ENCODE measurements around the gene KIAA2012.
"Not testable (repeated sequence)": the region's sequence is repeated elsewhere in the genome, so short reads cannot be mapped to it uniquely, and the experiment has no call there.

The KIAA2012 gene

DNA sequence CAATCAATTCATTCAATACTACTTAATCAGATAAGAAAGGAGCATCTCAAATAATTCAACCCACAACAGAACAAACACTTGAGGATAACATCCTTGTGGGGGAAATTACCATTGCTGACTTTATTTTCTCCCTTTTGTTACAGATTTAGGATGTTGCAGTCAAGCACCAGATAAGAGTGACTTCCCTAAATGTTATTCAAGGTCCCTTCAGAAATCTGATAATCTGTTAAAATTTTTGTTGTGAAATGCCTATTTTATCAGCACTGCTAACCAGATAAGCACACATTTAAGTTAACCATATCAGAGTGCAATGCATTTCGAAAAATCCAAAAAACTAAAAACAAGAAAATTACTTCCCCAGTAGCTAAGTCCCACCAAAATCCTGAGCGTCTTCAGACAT is 131.8 kb downstream of the KIAA2012 start:
- DNase-seq: no peak

DNA sequence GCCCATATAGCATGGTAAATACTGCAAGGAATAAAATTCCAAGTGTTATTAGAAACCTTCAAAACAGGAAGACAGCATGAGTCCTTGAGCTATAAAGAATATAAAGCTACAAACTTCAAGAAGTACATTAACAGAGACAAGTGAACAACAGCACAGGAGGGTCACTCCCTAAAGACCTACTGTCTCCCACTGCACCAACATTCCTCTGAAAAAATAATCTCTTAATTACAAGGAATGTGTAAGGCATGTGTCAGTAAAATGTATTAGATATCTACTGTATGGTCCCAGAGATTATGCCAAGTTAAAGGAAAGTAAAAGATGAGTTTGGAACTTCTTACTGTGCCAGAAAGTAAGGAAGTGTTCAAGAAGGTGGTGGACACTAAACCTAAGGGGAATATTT is 135.5 kb downstream of the KIAA2012 start:
- DNase-seq: no peak

DNA sequence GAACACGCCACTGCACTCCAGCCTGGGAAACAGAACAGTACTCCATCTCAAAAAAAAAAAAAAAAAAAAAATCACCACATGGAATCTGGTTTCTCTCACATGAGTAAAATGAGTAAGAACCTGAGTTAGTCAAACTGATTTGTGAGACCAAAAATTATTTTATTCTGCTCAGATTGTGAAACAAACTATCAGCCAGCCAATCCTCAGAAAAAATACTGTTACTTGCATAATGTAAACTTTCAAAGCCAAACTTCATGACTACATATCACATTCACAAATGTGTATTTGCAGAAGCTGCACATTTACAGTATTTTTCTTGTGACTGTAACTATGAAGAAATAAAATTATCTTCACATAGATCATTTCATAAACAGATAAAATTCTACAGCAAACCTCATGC is 142.1 kb downstream of the KIAA2012 start:
- no peak for DNase-seq

DNA sequence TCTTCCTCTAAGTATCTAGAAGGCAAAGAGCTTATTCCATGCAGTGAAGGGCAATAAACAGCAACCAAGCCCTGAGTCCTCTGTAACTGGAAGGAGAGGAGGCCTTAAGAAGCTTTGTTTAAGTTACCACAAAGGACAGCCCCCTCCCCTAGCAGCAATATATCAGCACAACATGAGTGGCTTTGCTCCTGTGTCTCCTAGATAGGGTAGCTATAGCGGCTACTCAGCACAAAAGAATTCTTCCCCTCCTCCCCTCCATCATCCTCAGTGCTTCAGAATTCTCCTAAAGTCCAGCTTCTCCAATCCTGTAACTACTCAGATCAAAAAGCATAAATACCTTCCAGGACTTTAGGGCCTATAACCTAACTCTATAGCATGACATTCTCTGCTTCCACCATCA is 148.8 kb downstream of the KIAA2012 start:
- no peak for DNase-seq

DNA sequence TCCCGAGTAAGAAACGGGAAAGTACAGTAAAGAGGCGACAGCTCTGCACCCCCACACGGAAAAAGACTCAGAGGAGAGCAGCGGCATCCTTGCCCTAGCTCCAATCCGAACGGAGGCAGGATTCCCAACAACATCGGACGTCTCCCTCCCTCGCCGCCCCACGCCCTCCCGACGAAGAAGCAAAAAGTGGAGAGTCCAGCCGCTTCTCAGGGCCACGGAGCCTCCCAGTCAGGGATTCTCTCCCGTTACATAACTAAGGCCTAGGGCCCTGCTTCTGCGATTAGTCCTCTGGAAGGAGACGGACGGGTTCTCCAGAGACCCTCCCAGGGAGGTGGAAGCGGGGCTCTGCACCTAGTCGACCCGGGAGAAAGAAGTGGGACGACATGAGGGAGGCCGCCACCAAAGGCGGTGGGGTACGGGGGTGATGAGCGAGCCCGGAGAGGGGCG is 164.8 kb downstream of the KIAA2012 start:
- no peak for DNase-seq

DNA sequence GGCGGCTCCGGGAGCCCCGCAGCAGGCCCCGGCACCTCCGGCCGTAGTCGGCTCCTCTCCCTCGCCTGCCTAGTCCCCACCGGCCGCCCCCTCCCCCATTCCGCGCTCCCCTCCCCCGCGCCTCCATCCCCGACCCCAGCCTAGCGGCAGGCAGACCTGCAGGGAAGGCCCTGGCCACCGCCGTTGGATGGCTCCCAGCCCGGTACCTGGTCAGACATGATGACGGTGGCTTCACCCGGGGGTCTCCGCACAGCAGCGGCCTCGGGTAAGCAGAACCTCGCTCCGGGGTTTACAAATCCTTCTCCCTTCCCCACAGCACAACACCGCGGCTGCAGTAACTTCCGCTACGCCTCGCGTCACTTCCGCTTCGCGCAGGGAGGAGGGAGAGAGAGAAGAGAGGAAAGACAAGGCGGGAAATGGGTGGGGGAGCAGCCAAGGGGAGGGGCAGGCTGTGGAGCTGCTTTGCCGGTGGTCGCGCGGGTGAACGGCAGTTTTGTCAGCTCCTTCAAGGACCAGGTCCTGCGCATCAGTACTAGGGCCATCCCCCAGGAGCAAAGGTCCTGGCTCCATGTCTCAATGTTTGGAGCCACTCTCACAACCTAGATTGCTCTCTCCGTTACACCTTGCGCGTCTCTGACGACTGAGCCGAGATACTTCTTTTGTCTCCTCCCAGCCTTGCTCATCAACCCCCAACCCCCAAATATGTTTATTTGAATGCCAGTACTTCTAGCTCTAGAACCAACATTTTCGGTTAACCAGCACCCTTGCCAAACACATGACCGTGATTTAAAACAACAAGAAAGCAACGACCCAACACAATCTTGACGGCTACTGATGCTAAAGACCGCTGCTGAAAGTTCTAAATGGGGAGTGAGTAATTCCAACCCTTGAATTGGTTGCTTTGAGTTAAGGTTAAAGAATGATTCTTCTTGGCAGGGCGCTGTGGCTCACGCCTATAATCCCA is 165.5 kb downstream of the KIAA2012 start, which contains the start of gene SUMO1:
Gene SUMO1 (minus strand): TSS at position 364 of the 964 bp plus-strand sequence. CDS start 146 bp downstream, at position 218.
- DNase-seq: peak; percentile 31

DNA sequence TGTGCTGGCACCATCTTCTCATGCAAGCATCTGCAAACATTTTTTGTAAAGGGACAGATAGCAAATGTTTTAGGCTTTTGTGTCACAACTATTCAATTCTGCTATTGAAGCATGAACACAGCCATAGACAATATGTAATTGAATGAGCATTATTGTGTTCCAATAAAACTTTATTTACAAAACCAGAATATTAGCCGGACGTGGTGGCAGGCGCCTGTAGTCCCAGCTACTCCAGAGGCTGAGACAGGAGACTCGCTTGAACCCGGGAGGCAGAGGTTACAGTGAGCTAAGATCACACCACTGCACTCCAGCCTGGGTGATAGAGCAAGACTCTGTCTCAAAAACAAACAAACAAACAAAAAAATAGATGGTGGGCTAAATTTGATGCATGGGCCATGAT is 174.7 kb downstream of the KIAA2012 start:
- DNase-seq: not testable (repeated sequence)

DNA sequence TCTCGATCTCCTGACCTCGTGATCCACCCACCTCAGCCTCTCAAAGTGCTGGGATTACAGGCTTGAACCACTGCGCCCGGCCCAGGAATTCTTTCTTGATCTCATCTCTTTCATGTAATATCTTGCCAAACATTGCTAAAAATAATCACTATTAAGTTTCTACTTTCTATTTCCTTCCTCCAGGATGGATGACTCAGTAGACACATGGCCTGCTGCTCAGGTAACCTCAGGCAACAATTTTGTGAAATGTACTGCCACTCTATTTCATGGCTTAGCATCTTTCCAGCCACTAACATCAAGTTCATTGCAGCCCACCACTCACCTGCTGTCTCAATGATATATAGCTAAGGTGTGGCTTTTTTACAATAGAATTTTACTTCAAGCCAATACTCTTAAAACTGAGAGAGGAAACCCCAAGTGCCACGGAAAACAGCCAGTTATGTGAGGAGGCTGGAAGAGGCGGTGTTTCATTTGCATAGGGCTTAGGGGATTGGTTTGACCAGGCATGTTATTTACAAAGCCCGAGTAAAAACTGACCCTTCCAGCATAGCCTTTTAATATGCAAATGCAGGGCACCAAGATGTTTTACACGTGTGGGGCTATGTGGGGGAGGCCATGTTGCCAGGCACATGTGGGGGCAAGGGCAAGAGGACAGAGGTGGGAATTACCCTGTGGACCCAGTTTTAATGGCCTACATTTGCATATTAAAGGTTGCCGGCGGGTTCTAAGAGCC is 176.6 kb downstream of the KIAA2012 start:
- DNase-seq: no peak

DNA sequence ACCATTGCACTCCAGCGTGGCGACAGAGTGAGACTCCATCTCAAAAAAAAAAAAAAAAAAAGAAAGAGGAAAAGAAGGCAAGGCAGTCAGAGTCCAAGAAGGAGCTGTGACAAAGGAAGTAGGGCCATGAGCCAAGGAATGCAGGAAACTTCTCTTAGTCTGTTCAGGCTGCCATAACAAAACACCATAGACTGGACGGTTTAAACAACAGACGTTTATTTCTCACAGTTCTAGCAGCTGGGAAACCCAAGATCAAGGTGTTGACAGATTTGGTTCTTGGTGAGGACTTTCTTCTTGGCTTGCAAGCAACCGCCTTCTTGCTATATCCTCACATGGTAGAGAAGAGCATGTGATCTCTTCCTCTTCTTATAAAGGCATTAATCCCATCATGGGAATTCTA is 178.4 kb downstream of the KIAA2012 start:
- no peak for DNase-seq

All from SIG-M5 (cell line).